Ishikawa (cell line): Measurements from ENCODE around the gene CXCL17.

Experiments used
- CEBPB ChIP-seq: IDR thresholded peaks from 2 replicates; pipeline ENCODE4 v1.6.1; 2012
- CREB1 ChIP-seq: IDR thresholded peaks from 2 replicates; pipeline ENCODE4 v1.6.1; 2012; ENCODE audit warnings: low read depth
- EGR1 ChIP-seq: IDR thresholded peaks from 2 replicates; pipeline ENCODE4 v1.6.1; 2012
- EP300 ChIP-seq: IDR thresholded peaks from 2 replicates; pipeline ENCODE4 v1.6.1; 2012; ENCODE audit warnings: borderline replicate concordance
- FOXM1 ChIP-seq: IDR thresholded peaks from 2 replicates; pipeline ENCODE4 v1.6.1; 2012; ENCODE audit warnings: low read depth, borderline replicate concordance
- MAX ChIP-seq: IDR thresholded peaks from 2 replicates; pipeline ENCODE4 v1.6.1; 2012
- NFIC ChIP-seq: IDR thresholded peaks from 2 replicates; pipeline ENCODE4 v1.6.1; 2012
- RAD21 ChIP-seq: IDR thresholded peaks from 2 replicates; pipeline ENCODE4 v1.6.1; 2012; ENCODE audit warnings: low read depth
- REST ChIP-seq: IDR thresholded peaks from 2 replicates; pipeline ENCODE4 v1.6.1; 2012; ENCODE audit warnings: low read depth, mild to moderate bottlenecking
- TAF1 ChIP-seq: IDR thresholded peaks from 2 replicates; pipeline ENCODE4 v1.6.1; 2012; ENCODE audit warnings: low read depth, mild to moderate bottlenecking
- TCF12 ChIP-seq: IDR thresholded peaks from 2 replicates; pipeline ENCODE4 v1.6.1; 2012; ENCODE audit warnings: low read depth
- TEAD4 ChIP-seq: IDR thresholded peaks from 2 replicates; pipeline ENCODE4 v1.6.1; 2012
- USF1 ChIP-seq: IDR thresholded peaks from 2 replicates; pipeline ENCODE4 v1.6.1; 2012
- YY1 ChIP-seq: IDR thresholded peaks from 2 replicates; pipeline ENCODE4 v1.6.1; 2012; ENCODE audit warnings: low read depth
- ZBTB7A ChIP-seq: IDR thresholded peaks from 2 replicates; pipeline ENCODE4 v1.6.1; 2012; ENCODE audit warnings: low read depth

The CXCL17 gene

GRCh38 chr19:42487032-42487797, 44.5 kb upstream of the CXCL17 start:
- no peak for TF ChIP-seq TAF1
- no peak for TF ChIP-seq REST
- no peak for TF ChIP-seq USF1
- no peak for TF ChIP-seq CEBPB
- no peak for TF ChIP-seq ZBTB7A
- TF ChIP-seq TEAD4: no peak
- TF ChIP-seq CREB1: no peak

- TF ChIP-seq TCF12 (no peak), EGR1 (no peak), ZBTB7A (no peak), TAF1 (no peak), EP300 (no peak), NFIC (no peak), CEBPB (no peak), TEAD4 (no peak), RAD21 (no peak), REST (no peak), CREB1 (no peak), MAX (no peak), USF1 (no peak), YY1 (no peak), FOXM1 (no peak)
Observed at GRCh38 chr19:42480335-42481095, 37.8 kb upstream of the CXCL17 start.

- TF ChIP-seq TEAD4: no peak
- no peak for TF ChIP-seq TCF12
- TF ChIP-seq ZBTB7A: no peak
- no peak for TF ChIP-seq NFIC
- no peak for TF ChIP-seq USF1
- no peak for TF ChIP-seq REST
- TF ChIP-seq EP300: no peak
- no peak for TF ChIP-seq FOXM1
- TF ChIP-seq RAD21: no peak
- TF ChIP-seq TAF1: no peak
- no peak for TF ChIP-seq YY1
- TF ChIP-seq CEBPB: no peak
Observed at GRCh38 chr19:42479736-42480135, 37.0 kb upstream of the CXCL17 start.
